K562 (cell line): ENCODE measurements around the gene ALG12. TPM values are rescaled to one million over a fixed set of nuclear protein-coding genes. Genes with fewer than 3 reads are reported as not detected.

Experiments
- ATAC-seq: fragments of 200-7000 bp; cut with Tn5 transposase; 3 replicates; pipeline ENCODE4 v1.9.1; 2020; ENCODE audit warnings: moderate library complexity
- BruUV-seq: library from RNA; stranded (reverse); fragments of 400-500 nt; replicated peaks from 2 replicates; lab custom pipeline; 2021; lab: Mats Ljungman, UMichigan
- CTCF ChIA-PET: fragments of 300-600 bp; formaldehyde crosslinking; extraction: SDS; loops from one replicate; lab custom pipeline; 2021; ENCODE audit warnings: low intra/inter-chr PET ratio; lab: Yijun Ruan, JAX
- POLR2A ChIA-PET: fragments of 300-600, 350-650 bp; sonication (Branson Sonifier 250); formaldehyde crosslinking; extraction: SDS; loops from one replicate; lab custom pipeline; 2021; ENCODE audit warnings: antibody characterized with exemption, inconsistent platforms; lab: Yijun Ruan, JAX
- DNase-seq, 4 experiments: peaks; one replicate each; pipeline versions ENCODE4 v3.0.0 to v3.0.0-alpha.2; 2011 to 2018; ENCODE audit warnings: low spot score in 3 of 4, mixed read lengths in 3 of 4; ENCODE audit errors: extremely low read depth in 1 of 4
- FAIRE-seq: peaks from 2 replicates; lab custom pipeline; 2011; peaks lifted over from hg19 to GRCh38; lab: Jason Lieb, UNC
- H2AFZ ChIP-seq: 2 replicates; pipeline ENCODE4 v1.6.0; 2011; ENCODE audit warnings: low read depth, low read length, control low read depth, inconsistent platforms
- H3K27ac ChIP-seq: fragments of 200-600 bp; 3 replicates; pipeline ENCODE4 v1.8.0; 2011; ENCODE audit warnings: low read depth, mild to moderate bottlenecking, control low read depth, inconsistent platforms, low read length, moderate library complexity, mixed read lengths; ENCODE audit errors: extremely low read depth
- H3K27me3 ChIP-seq, 2 experiments: fragments of 300-600 bp in 1 of 2; 2 replicates in 1 of 2; 3 replicates in 1 of 2; pipeline versions ENCODE4 v1.6.0 to v1.8.0; 2011; ENCODE audit warnings: inconsistent platforms in 2 of 2, low read length in 2 of 2, mild to moderate bottlenecking in 1 of 2, mixed read lengths in 1 of 2, moderate library complexity in 1 of 2; ENCODE audit not compliant: control insufficient read depth in 2 of 2, insufficient read depth in 2 of 2
- H3K36me3 ChIP-seq: fragments of 300-600 bp; 3 replicates; pipeline ENCODE4 v1.8.0; 2011; ENCODE audit warnings: mild to moderate bottlenecking, low read length, inconsistent platforms; ENCODE audit not compliant: control insufficient read depth, insufficient read depth
- H3K4me1 ChIP-seq, 2 experiments: fragments of 200-600 bp in 1 of 2; replicated peaks in 1 of 2; 2 replicates in 1 of 2; 3 replicates in 1 of 2; pipeline versions ENCODE4 v1.5.1 to v1.8.0; 2011; ENCODE audit warnings: inconsistent platforms in 2 of 2, low read length in 2 of 2, mild to moderate bottlenecking in 1 of 2, mixed read lengths in 1 of 2, moderate library complexity in 1 of 2; ENCODE audit not compliant: control insufficient read depth in 2 of 2, insufficient read depth in 2 of 2
- H3K4me2 ChIP-seq: 2 replicates; pipeline ENCODE4 v1.6.1; 2011; ENCODE audit warnings: low read length, control low read depth, inconsistent platforms, mixed read lengths; ENCODE audit not compliant: insufficient read depth
- H3K4me3 ChIP-seq: fragments of 200-600 bp; sonication (generic), shearing (Covaris generic); 2 replicates; pipeline ENCODE4 v1.5.1; 2016; ENCODE audit warnings: control low read depth, inconsistent platforms
- H3K79me2 ChIP-seq: fragments of 200-600 bp; 3 replicates; pipeline ENCODE4 v1.8.0; 2011; ENCODE audit warnings: low read length, inconsistent platforms; ENCODE audit not compliant: control insufficient read depth, insufficient read depth
- H3K9ac ChIP-seq, 2 experiments: 2 replicates each; pipeline versions ENCODE4 v1.6.0 to v1.6.1; 2011; ENCODE audit warnings: low read depth in 2 of 2, low read length in 2 of 2, control low read depth in 1 of 2, inconsistent platforms in 1 of 2, mild to moderate bottlenecking in 1 of 2, mixed read lengths in 1 of 2; ENCODE audit not compliant: insufficient read depth in 1 of 2
- H3K9me1 ChIP-seq: one replicate; pipeline ENCODE4 v1.6.0; 2011; ENCODE audit warnings: inconsistent platforms, mild to moderate bottlenecking, low read length, moderate library complexity; ENCODE audit not compliant: control insufficient read depth, insufficient read depth
- H3K9me3 ChIP-seq: replicated peaks from 2 replicates; pipeline ENCODE4 v1.5.1; 2011; ENCODE audit warnings: low read depth, low read length, inconsistent platforms; ENCODE audit not compliant: control insufficient read depth, insufficient read depth
- H4K20me1 ChIP-seq: replicated peaks from 2 replicates; pipeline ENCODE4 v1.6.1; 2011; ENCODE audit warnings: low read length, inconsistent platforms, mixed read lengths; ENCODE audit not compliant: control insufficient read depth, insufficient read depth
- BCL6 ChIP-seq: fragments of 250-450 bp; sonication (Bioruptor Pico); IDR thresholded peaks from 2 replicates; pipeline ENCODE4 v1.4.0; 2020
- CHD1 ChIP-seq: fragments of 200-600 bp; sonication (generic); IDR thresholded peaks from one replicate; pipeline ENCODE4 v1.6.1; 2012; ENCODE audit warnings: mild to moderate bottlenecking, moderate library complexity, low read length, inconsistent platforms
- ETV5 ChIP-seq: sonication (generic); formaldehyde crosslinking; IDR thresholded peaks from 2 replicates; pipeline ENCODE4 v1.4.0; 2020; ENCODE audit warnings: low read depth, mild to moderate bottlenecking, missing genetic modification reagents
- FOXA3 ChIP-seq, 2 experiments: fragments of 450-650 bp in 1 of 2; sonication (generic) in 1 of 2; formaldehyde crosslinking; IDR thresholded peaks in 1 of 2; conservative IDR thresholded peaks in 1 of 2; 2 replicates each; pipeline versions ENCODE4 v1.4.0 to v1.8.0; 2020 to 2022; ENCODE audit warnings: mild to moderate bottlenecking in 2 of 2, missing genetic modification reagents in 1 of 2
- FOXO4 ChIP-seq: fragments of 450-650 bp; formaldehyde crosslinking; IDR thresholded peaks from 2 replicates; pipeline ENCODE4 v1.4.0; 2020; ENCODE audit warnings: mild to moderate bottlenecking, moderate library complexity
- GTF2A2 ChIP-seq: IDR thresholded peaks from 2 replicates; pipeline ENCODE4 v1.6.1; 2016; ENCODE audit warnings: mild to moderate bottlenecking, missing genetic modification characterization, missing compliant biosample characterization
- HCFC1 ChIP-seq: IDR thresholded peaks from 2 replicates; pipeline ENCODE4 v1.6.1; 2012; ENCODE audit warnings: low read depth, low read length, improper control_type of control experiment
- HNRNPUL1 ChIP-seq: fragments of 200-400 bp; formaldehyde crosslinking; IDR thresholded peaks from 2 replicates; pipeline ENCODE4 v1.6.1; 2017; ENCODE audit warnings: low read length
- MITF ChIP-seq: IDR thresholded peaks from 2 replicates; pipeline ENCODE4 v1.6.1; 2014; ENCODE audit warnings: antibody characterized with exemption
- NCOA4 ChIP-seq: fragments of 450-650 bp; IDR thresholded peaks from 2 replicates; pipeline ENCODE4 v1.6.1; 2018; ENCODE audit warnings: mild to moderate bottlenecking; ENCODE audit not compliant: partially characterized antibody
- PHF21A ChIP-seq: fragments of 450-650 bp; IDR thresholded peaks from 2 replicates; pipeline ENCODE4 v1.6.1; 2017; ENCODE audit warnings: low read depth, borderline replicate concordance
- PURB ChIP-seq: sonication (generic); formaldehyde crosslinking; IDR thresholded peaks from 2 replicates; pipeline ENCODE4 v1.9.0; 2021; ENCODE audit warnings: low read depth, mild to moderate bottlenecking, missing genetic modification reagents
- STAG1 ChIP-seq: sonication (generic); formaldehyde crosslinking; IDR thresholded peaks from 2 replicates; pipeline ENCODE4 v1.5.0; 2020; ENCODE audit warnings: missing genetic modification reagents, borderline replicate concordance
- ZFP91 ChIP-seq: sonication (generic); formaldehyde crosslinking; IDR thresholded peaks from 2 replicates; pipeline ENCODE4 v1.8.0; 2022; ENCODE audit warnings: mild to moderate bottlenecking, missing genetic modification reagents
- ZNF121 ChIP-seq: sonication (generic); formaldehyde crosslinking; conservative IDR thresholded peaks from 2 replicates; pipeline ENCODE4 v1.8.0; 2022; ENCODE audit warnings: missing genetic modification reagents
- ZNF76 ChIP-seq: fragments of 250-450 bp; sonication (Bioruptor Pico); IDR thresholded peaks from 2 replicates; pipeline ENCODE4 v1.4.0; 2020; ENCODE audit warnings: mild to moderate bottlenecking, moderate library complexity, borderline replicate concordance
- WGBS: fragments of 100-300 bp; shearing (Covaris generic); methylation state at CpG from one replicate; pipeline ENCODE4 v1.1.6; 2016; ENCODE audit warnings: low coverage, mixed read lengths; ENCODE audit not compliant: insufficient coverage; ENCODE audit errors: missing lambda C conversion rate; 5-methylcytosine and 5-hydroxymethylcytosine counted together
- in situ Hi-C: fragments of 300-500 bp; cut with MboI; formaldehyde crosslinking; loops from 4 replicates; pipeline ENCODE4 v1.15.0; 2018; ENCODE audit warnings: inconsistent platforms, mixed read lengths
- intact Hi-C: fragments of 100-400 bp; cut with micrococcal nuclease; formaldehyde crosslinking; loops from 2 replicates; pipeline ENCODE4 v1.14.2; 2022
- polyA plus RNA-seq, 8 experiments: library from polyadenylated mRNA; depleted of rRNA in 4 of 8; stranded (reverse) in 5 of 8; unstranded in 3 of 8; fragments of >200 nt; fragmentation: Nextera tagmentation in 2 of 8; fragmentation: Illumina TruSeq in 1 of 8; extraction: Ambion mirVana in 2 of 8; extraction: Trizol in 1 of 8; gene quantifications; 2 replicates each; pipeline versions ENCODE4 v1.2.1 to v1.2.3, GENCODE V29; 2011 to 2014; ENCODE audit warnings: inconsistent platforms in 1 of 8, missing spikeins in 1 of 8
- total RNA-seq, 7 experiments: library from RNA; depleted of rRNA in 6 of 7; stranded (reverse); fragments of >200 nt in 6 of 7; fragmentation: Illumina TruSeq in 2 of 7; extraction: Trizol in 2 of 7; gene quantifications; 2 replicates each; pipeline versions ENCODE4 v1.2.1 to v1.2.3, GENCODE V29; 2011 to 2021; ENCODE audit warnings: low replicate concordance in 1 of 7

ALG12 gene
- total and polyA plus RNA-seq, 9 of the 15 experiments (the other 6 are each of a cell fraction or from before 2014, with no cell fraction given): 0.20 to 8.5 (median 3.4) TPM

- POLR2A ChIA-PET: no interaction called here
- H3K4me3 ChIP-seq: no peak overlapping the region
Observed at GRCh38 chr22:49963647-49964026, 45.4 kb upstream of the ALG12 start.

More at GRCh38 chr22:49963647-49964026, 45.4 kb upstream of the ALG12 start:
- Histone ChIP-seq H3K4me2 (no peak overlapping the region), H2AFZ (no peak overlapping the region), H3K4me1 (peaks cover 32 to 89% of the 10 kb centered on the region in 2 experiments), H3K79me2 (peaks cover 43% of the 10 kb centered on the region), H3K9me1 (no peaks in the 10 kb centered on the region), H3K9me3 (no peaks in the 10 kb centered on the region), H3K27me3 (no peaks in the 10 kb centered on the region), H3K36me3 (peaks cover 34% of the 10 kb centered on the region; the same call in 1 of the 3 replicates), H4K20me1 (peaks cover 15% of the 10 kb centered on the region), H3K27ac (no peak overlapping the region), H3K9ac (peak overlapping the region in 1 of 2 experiments; percentile 26; a peak in 1 of 4 replicates)
- intact Hi-C loops (no loop called here), in situ Hi-C loops (no loop called here)
- TF ChIP-seq HNRNPUL1 (no peak), FOXO4 (no peak), PHF21A (no peak), FOXA3 (CRISPR knock-in tag; conservative IDR thresholded peaks at IDR 0.05 in 1 of 2, IDR thresholded peaks at IDR 0.05 in 1 of 2) (no peak), ZNF121 (no peak), MITF (no peak), NCOA4 (no peak), GTF2A2 (tag) (no peak), ETV5 (CRISPR knock-in tag) (no peak), CHD1 (no peak), BCL6 (no peak), STAG1 (CRISPR knock-in tag) (no peak), HCFC1 (no peak), ZFP91 (CRISPR knock-in tag) (no peak), PURB (no peak), ZNF76 (CRISPR knock-in tag) (no peak)
- no TSS peak for BruUV-seq
- WGBS: 53% methylated on average over 4 of the region's 6 CpGs
- FAIRE-seq (no peak), DNase-seq (no peak), ATAC-seq (no peak)
- CTCF ChIA-PET: no interaction called here
